GM04503 (cell line): ENCODE data around the gene ACTR1B.
"Not testable (repeated sequence)": the region's sequence is repeated elsewhere in the genome, so short reads cannot be mapped to it uniquely, and the experiment has no call there.

Experiments
- DNase-seq: peaks from one replicate; pipeline ENCODE4 v3.0.0-alpha.2; 2012; ENCODE audit warnings: low read depth

ACTR1B gene

DNA sequence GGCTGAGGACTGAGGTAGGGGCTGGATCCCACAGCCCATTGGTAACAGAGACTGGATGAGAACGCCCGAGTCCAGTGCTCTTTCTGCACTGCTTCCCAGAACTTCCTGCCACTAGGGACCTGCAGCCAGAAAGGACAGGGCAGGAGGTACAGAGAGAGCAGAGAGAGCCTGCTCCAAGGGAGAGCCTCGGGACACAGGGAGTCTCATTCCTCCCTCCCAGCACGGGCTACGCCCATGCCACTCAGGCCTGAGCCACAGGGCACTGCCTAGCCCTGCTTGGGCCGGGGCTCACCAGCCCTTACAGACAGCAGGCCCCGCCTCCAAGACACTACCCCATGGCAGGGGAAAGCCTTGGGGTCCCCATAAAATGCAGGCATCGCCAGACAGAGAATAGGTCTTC is 48.1 kb downstream of the ACTR1B start:
- DNase-seq = not testable (repeated sequence)

DNA sequence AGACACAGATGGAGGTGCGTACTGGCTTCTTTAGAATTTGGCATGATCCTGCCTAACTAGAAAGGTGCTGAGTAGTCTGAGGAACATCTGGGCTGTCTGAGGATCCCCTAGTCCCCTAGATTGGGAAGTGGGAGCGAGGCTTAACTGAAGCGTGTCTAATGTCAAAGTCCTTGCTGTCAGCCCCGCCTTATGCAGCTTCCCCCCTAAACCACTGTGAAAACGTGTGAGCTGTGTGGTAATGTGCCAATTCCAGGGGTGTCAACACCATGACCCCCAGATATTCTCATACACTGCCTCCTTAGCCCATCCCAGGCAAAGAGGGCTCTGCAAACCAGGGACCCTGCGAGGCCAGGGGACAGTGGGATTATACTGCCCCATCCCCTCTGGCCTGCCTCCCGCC is 51.9 kb downstream of the ACTR1B start:
- DNase-seq = not testable (repeated sequence)

DNA sequence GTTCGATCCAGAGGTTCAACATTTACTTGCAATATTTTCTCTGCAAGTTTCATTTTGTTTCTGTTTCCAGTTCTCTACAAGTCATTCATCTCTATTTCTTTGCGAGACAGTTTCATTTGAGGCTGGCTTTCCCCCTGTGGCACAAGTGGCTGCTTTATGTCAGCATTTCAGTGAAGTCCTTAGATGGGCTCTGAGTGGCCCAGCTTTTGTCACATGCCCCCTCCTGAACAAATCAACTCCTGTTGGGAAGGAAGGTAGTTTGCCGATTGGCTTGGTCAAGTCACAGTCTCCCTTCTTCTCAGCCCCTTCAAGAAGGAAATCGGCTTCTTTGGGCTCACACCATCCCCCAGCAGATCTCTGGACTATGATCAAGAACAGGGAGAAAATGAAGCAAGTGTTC is 55.1 kb downstream of the ACTR1B start:
- not testable (repeated sequence) for DNase-seq
